ENCODE results near the gene FAM53B.

- TF ChIP-seq POLR2A (IDR thresholded peaks at IDR 0.05; ENCODE audit: low read depth, low read length) (no peak), POLR2AphosphoS5 (IDR thresholded peaks at IDR 0.05; ENCODE audit: low read depth, low read length) (no peak), TAF1 (IDR thresholded peaks at IDR 0.05; ENCODE audit: borderline replicate concordance, low read depth, low read length) (no peak)
These were observed 146.0 kb downstream of the FAM53B start for GRCh38 chr10:124598196-124598595.

Data from GM12892 (cell line).